Fibroblast of lung (primary cell): ENCODE measurements around the gene EXOC6B.

Experiments used
- EZH2 ChIP-seq: IDR thresholded peaks from 2 replicates; pipeline ENCODE4 v1.5.1; 2012; ENCODE audit warnings: low read length, control low read depth, mild to moderate bottlenecking; ENCODE audit errors: missing control alignments
- TF ChIP-seq, protein P1 (sequence below), 2 donors: IDR thresholded peaks in 1 of 2; conservative IDR thresholded peaks in 1 of 2; 1 replicate in 1 of 2; 2 replicates in 1 of 2; pipeline ENCODE4 v1.5.1; 2011 to 2012; ENCODE audit warnings: low read length in 2 of 2, control low read depth in 1 of 2, inconsistent platforms in 1 of 2, low read depth in 1 of 2, mild to moderate bottlenecking in 1 of 2

DNA sequence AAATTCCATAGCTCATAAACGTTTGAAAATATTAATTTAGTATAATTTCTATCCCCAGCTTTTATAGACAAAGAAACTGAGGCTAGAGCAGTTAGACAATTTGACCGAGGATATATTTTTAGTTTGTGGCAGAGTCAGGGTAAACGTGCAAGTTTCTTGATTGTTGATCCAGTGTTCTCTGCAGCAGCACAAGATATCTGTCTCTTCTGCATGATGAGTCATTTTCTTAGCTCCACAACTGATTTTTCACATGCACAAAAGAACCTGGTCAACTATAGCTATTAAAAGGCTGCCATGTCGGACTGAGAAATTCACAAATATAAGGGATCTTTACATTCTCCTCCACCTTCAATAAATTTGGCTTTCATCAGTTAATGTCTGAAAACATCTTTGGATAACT lies 534.8 kb downstream of the EXOC6B start:
- TF ChIP-seq, protein P1, sequence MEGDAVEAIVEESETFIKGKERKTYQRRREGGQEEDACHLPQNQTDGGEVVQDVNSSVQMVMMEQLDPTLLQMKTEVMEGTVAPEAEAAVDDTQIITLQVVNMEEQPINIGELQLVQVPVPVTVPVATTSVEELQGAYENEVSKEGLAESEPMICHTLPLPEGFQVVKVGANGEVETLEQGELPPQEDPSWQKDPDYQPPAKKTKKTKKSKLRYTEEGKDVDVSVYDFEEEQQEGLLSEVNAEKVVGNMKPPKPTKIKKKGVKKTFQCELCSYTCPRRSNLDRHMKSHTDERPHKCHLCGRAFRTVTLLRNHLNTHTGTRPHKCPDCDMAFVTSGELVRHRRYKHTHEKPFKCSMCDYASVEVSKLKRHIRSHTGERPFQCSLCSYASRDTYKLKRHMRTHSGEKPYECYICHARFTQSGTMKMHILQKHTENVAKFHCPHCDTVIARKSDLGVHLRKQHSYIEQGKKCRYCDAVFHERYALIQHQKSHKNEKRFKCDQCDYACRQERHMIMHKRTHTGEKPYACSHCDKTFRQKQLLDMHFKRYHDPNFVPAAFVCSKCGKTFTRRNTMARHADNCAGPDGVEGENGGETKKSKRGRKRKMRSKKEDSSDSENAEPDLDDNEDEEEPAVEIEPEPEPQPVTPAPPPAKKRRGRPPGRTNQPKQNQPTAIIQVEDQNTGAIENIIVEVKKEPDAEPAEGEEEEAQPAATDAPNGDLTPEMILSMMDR (conservative IDR thresholded peaks at IDR 0.05 in 1 of 2, IDR thresholded peaks at IDR 0.05 in 1 of 2; ENCODE audit: low read depth in 1 of 2, low read length in 2 of 2): no peak
- no peak for TF ChIP-seq EZH2
